ENCODE measurements around the gene SNAPIN. TPM values are rescaled to one million over a fixed set of nuclear protein-coding genes. Genes with fewer than 3 reads are reported as not detected.
A peak's percentile ranks its signal among the peaks of the same experiment; 100 is the strongest.
"Not testable (repeated sequence)": the region's sequence is repeated elsewhere in the genome, so short reads cannot be mapped to it uniquely, and the experiment has no call there.

SNAPIN gene
- total RNA-seq, 1 experiment from 2014 or later = 73.7 TPM

- DNase-seq (ENCODE audit: low read depth) = peak; percentile 97
These were observed 31.4 kb upstream of the SNAPIN start, which contains the start of gene S100A13 for GRCh38 chr1:153626904-153627714. S100A13 (minus strand) TSS chr1:153627505; CDS start chr1:153626472, 1,033 bp downstream.

DNA sequence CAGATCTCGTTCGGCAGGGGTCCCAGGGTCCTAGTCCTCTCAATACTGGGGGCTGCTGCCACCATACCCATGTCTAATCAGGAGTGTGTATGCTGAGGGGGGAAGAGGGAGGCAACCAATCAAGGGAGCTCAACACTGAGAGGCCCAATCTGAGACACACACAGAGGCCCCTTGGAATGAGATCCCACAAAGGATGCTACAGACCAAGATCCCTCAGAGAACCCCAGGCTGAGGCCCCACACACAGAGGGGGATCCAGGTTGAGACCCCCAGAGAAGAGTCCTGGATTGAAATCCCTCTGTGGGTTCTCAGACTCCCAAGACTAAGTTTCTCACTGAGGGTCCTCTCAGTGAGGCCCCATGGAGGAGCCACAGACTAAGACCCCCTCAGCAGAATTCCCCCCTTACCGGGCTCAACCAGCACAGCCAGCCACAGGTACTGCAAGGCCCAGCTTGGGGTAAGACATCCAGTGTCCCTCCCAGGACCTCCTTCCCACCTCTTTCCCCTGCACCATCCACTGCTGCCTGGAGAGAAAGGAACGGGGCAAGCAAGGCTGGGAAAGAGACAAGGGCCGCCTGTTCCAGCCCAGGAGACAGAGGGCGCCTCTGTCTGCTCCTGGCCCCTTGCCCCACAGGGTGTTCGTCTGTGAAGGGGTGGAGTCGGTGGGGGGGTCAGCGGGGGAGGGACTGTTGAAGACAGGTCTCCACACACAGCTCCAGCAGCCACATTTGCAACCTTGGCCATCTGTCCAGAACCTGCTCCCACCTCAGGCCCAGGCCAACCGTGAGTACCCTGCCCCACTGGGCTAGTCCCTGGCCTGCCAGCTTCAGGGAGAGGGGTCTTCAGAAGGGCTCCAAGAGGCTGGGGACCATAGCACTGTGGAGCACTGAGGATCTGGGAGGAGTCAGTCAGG lies 30.5 kb upstream of the SNAPIN start, which contains the start of gene S100A1:
TSS of gene S100A1 (plus strand) at position 720 of the 912 bp plus-strand sequence. CDS start 2,088 bp downstream, outside the sequence.
- DNase-seq (ENCODE audit: low read depth) = no peak

- no peak for DNase-seq (ENCODE audit: low read depth)
These were observed 29.7 kb upstream of the SNAPIN start for GRCh38 chr1:153628638-153629342.

GRCh38 chr1:153629343-153629665 lies 29.2 kb upstream of the SNAPIN start:
- DNase-seq (ENCODE audit: low read depth) = no peak

- no peak for DNase-seq (ENCODE audit: low read depth)
These were observed 28.5 kb upstream of the SNAPIN start for GRCh38 chr1:153629971-153630370.

DNA sequence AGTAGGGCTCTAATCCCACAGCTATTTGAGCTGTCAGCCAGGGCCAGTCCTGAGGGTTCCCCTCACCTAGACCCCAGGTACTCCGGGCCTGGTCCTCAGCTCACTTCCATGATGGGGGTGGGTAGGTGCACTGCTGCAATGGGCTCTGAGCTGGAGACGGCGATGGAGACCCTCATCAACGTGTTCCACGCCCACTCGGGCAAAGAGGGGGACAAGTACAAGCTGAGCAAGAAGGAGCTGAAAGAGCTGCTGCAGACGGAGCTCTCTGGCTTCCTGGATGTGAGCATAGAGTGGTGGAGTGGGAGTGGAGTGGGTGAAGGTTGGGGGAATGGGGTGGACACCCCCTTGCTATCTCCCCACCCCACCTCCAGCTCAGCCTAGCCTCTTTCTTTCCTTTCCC lies 28.1 kb upstream of the SNAPIN start:
- DNase-seq (ENCODE audit: low read depth) = no peak

DNA sequence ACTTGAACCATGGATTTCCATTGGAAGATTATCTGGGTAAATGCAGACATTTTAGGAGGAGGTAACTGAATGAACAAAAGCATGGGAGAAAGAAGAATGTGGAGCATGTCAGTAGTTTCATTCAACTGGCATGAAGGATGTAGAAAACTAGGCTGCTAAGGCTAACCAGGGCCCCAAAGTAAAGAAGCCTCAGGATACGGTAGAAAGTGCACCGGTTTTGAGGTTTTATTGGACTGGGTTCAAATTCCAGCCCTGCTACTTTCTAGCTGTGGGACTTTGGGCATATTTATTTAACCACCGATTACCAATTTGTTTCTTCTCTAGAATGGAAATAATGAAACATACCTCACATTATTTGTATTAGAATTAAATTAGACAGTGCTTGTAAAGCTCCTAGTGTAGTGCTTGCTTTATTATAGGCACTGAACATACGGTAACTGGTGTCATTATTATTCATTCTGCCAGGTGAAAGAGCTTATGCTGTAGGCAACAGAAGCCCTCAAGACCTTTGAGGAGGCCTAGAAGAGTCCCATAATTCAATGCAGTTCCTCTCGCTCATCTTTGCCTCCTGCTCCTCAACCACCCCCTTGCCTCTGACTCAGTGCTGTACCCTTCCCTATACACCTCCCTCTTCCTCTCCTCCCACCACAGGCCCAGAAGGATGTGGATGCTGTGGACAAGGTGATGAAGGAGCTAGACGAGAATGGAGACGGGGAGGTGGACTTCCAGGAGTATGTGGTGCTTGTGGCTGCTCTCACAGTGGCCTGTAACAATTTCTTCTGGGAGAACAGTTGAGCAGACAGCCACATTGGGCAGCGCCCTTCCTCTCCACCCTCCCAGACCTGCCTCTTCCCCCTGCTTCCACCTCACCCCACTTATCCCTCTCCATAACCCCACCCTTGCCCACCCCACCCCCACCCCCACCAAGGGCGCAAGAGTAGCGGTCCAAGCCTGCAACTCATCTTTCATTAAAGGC lies 27.2 kb upstream of the SNAPIN start:
- no peak for DNase-seq (ENCODE audit: low read depth)

DNA sequence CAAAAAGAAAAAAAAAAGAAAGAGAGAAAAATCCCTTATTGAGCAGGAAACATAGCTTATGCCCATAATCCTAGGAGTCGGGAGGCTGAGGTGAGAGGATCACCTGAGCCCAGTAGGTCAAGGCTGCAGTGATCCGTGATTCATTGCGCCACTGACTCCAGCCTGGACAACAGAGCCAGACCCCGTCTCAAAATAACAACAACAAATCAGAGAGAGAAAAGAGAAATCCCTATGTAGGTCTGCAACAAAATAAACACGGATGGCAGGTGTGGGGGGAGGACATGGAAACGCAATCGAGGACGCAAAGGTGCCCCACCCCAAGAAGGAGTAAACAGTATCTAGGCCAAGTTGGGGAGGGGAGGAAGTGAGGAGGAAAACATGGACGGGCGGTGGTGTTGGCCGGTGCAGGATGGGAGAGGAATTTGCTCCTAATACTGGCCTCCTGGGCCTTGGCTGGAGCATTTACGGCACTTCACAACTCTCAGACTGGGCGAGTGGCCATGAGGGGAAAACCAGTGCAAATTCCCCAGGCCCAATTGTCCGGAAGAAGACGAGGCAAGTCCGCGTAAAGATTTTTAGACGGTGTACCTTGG lies 25.2 kb upstream of the SNAPIN start:
- DNase-seq (ENCODE audit: low read depth) = no peak

DNA sequence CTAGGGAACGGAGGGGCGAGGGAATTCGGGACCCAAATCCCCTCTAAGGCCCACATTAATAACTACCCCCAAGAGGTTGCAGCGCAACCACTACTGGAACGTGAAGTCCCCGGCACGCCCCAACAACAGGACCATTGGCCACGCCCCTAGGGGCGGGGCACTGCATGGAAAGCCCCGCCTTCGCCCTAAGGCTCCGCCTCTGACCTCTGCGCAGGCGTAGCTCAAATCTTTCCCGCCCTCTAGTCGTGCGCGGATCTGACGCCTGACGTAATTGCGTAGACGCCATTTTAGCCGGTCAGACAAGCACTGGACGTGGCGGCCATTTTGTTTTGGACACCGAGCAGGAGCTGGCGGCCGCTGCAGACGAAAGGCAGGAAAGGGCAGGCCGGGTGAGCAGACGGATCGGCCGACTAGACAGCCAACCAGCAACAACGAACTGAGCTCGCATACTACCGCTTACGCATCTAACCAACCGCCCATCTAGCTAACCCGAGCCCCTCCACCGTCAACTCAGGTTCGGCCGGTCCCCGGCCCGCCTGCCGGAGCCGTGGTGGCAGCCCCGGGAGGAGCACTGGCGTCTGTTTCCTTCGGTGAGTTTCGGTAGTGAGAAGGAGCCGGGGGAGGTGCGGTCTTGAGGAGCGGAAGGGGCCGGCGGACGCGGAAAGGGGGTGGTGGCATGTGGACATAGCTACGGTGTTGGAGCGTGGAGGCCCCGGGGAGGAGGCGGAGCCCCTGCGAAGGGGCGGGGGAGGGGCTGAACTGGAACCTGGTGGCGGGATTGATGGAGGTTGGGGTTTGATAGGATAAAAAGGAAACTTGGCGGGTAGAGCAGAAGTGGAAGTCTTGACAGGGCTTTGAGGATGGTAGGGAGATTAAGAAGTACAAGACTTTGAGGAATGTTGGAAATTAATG lies 24.5 kb upstream of the SNAPIN start, which contains the start of gene CHTOP:
TSS of gene CHTOP (plus strand) at position 313 of the 912 bp plus-strand sequence. CDS start 2,523 bp downstream, outside the sequence.
- DNase-seq (ENCODE audit: low read depth) = peak; percentile 99

GRCh38 chr1:153635872-153636271 lies 22.6 kb upstream of the SNAPIN start:
- no peak for DNase-seq (ENCODE audit: low read depth)

DNA sequence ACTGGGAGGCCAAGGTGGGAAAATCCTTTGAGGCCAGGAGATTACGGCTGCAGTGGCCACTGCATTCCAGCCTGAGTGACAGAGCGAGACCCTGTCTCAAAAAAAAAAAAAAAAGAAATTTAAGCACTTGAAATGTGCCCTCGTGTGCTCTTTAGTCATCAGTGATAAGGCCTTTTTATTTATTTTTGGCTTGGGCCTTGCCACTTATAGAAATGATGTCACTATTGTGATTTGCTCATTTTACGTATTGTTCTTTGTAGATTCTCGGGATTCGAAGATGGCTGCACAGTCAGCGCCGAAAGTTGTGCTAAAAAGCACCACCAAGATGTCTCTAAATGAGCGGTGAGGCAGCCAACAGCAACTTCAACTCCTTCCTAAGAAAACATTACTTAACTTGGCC lies 22.2 kb upstream of the SNAPIN start:
- DNase-seq (ENCODE audit: low read depth) = no peak

- DNase-seq (ENCODE audit: low read depth) = no peak
These were observed 20.2 kb upstream of the SNAPIN start for GRCh38 chr1:153638261-153638660.

GRCh38 chr1:153639280-153639679 lies 19.2 kb upstream of the SNAPIN start:
- DNase-seq (ENCODE audit: low read depth) = no peak

GRCh38 chr1:153640213-153640612 lies 18.3 kb upstream of the SNAPIN start:
- DNase-seq (ENCODE audit: low read depth) = not testable (repeated sequence)

- DNase-seq (ENCODE audit: low read depth) = no peak
These were observed 17.6 kb upstream of the SNAPIN start for GRCh38 chr1:153640861-153641260.

DNA sequence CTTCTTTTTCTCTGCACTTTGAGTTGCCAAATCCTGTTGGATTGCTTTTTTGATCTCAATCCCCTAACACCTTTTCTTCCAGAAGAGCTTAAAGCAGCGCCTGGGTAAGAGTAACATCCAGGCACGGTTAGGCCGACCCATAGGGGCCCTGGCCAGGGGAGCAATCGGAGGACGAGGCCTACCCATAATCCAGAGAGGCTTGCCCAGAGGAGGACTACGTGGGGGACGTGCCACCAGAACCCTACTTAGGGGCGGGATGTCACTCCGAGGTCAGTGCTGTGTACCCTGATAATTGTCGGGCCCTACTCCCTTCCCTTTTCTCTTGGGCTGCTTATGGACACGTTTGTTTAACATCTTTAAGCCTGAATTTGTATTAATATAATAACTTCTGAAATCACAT lies 16.3 kb upstream of the SNAPIN start:
- no peak for DNase-seq (ENCODE audit: low read depth)

- no peak for DNase-seq (ENCODE audit: low read depth)
These were observed 15.4 kb upstream of the SNAPIN start for GRCh38 chr1:153643100-153643499.

- DNase-seq (ENCODE audit: low read depth) = no peak
These were observed 14.7 kb upstream of the SNAPIN start for GRCh38 chr1:153643816-153644215.
